ENCODE measurements around the gene CYB5D1.

The CYB5D1 gene

GRCh38 chr17:7850701-7851437, 6.9 kb upstream of the CYB5D1 start:
- no peak for DNase-seq (ENCODE audit: low read depth, low spot score)
- TF ChIP-seq SUZ12 (IDR thresholded peaks at IDR 0.05; ENCODE audit: extremely low read depth, insufficient read depth, insufficient read length) (no peak), ZNF274 (IDR thresholded peaks at IDR 0.05; ENCODE audit: low read depth, low read length) (no peak), YY1 (IDR thresholded peaks at IDR 0.05; ENCODE audit: insufficient read depth, insufficient read length) (no peak)
- Histone ChIP-seq H3K27me3 (ENCODE audit: insufficient read depth, insufficient read length) (no peaks in the 10 kb centered on the region), H3K9ac (ENCODE audit: insufficient read length, low read depth) (peak overlapping the region; percentile 10), H3K4me1 (ENCODE audit: insufficient read depth, insufficient read length) (peaks cover 6% of the 10 kb centered on the region), H3K4me3 (ENCODE audit: insufficient read length, low read depth) (no peak overlapping the region), H3K9me3 (ENCODE audit: insufficient read depth, low read length) (no peaks in the 10 kb centered on the region), H3K36me3 (ENCODE audit: insufficient read depth, insufficient read length, low read length) (peaks cover 58% of the 10 kb centered on the region)

GRCh38 chr17:7851438-7852261, 6.2 kb upstream of the CYB5D1 start:
- no peak for DNase-seq (ENCODE audit: low read depth, low spot score)
- TF ChIP-seq YY1 (IDR thresholded peaks at IDR 0.05; ENCODE audit: insufficient read depth, insufficient read length), result no peak
- no peak for TF ChIP-seq ZNF274 (IDR thresholded peaks at IDR 0.05; ENCODE audit: low read depth, low read length)
- TF ChIP-seq SUZ12 (IDR thresholded peaks at IDR 0.05; ENCODE audit: extremely low read depth, insufficient read depth, insufficient read length), result no peak

GRCh38 chr17:7852262-7852670, 5.5 kb upstream of the CYB5D1 start:
- TF ChIP-seq SUZ12 (IDR thresholded peaks at IDR 0.05; ENCODE audit: extremely low read depth, insufficient read depth, insufficient read length) (no peak), ZNF274 (IDR thresholded peaks at IDR 0.05; ENCODE audit: low read depth, low read length) (no peak), YY1 (IDR thresholded peaks at IDR 0.05; ENCODE audit: insufficient read depth, insufficient read length) (no peak)
- Histone ChIP-seq H3K4me3 (ENCODE audit: insufficient read length, low read depth) (no peak overlapping the region), H3K4me1 (ENCODE audit: insufficient read depth, insufficient read length) (peaks cover 6% of the 10 kb centered on the region), H3K9me3 (ENCODE audit: insufficient read depth, low read length) (no peaks in the 10 kb centered on the region), H3K36me3 (ENCODE audit: insufficient read depth, insufficient read length, low read length) (peaks cover 47% of the 10 kb centered on the region), H3K9ac (ENCODE audit: insufficient read length, low read depth) (peak overlapping the region; percentile 64), H3K27me3 (ENCODE audit: insufficient read depth, insufficient read length) (no peaks in the 10 kb centered on the region)
- no peak for DNase-seq (ENCODE audit: low read depth, low spot score)

More at GRCh38 chr17:7851438-7852261, 6.2 kb upstream of the CYB5D1 start:
- Histone ChIP-seq H3K9ac (ENCODE audit: insufficient read length, low read depth) (peak overlapping the region; percentile 64), H3K9me3 (ENCODE audit: insufficient read depth, low read length) (no peaks in the 10 kb centered on the region), H3K36me3 (ENCODE audit: insufficient read depth, insufficient read length, low read length) (peaks cover 52% of the 10 kb centered on the region), H3K27me3 (ENCODE audit: insufficient read depth, insufficient read length) (no peaks in the 10 kb centered on the region), H3K4me3 (ENCODE audit: insufficient read length, low read depth) (no peak overlapping the region), H3K4me1 (ENCODE audit: insufficient read depth, insufficient read length) (peaks cover 6% of the 10 kb centered on the region)

- Histone ChIP-seq H3K36me3 (ENCODE audit: insufficient read depth, insufficient read length, low read length) (peaks cover 45% of the 10 kb centered on the region), H3K9ac (ENCODE audit: insufficient read length, low read depth) (no peak overlapping the region), H3K4me3 (ENCODE audit: insufficient read length, low read depth) (no peak overlapping the region), H3K27me3 (ENCODE audit: insufficient read depth, insufficient read length) (no peaks in the 10 kb centered on the region), H3K9me3 (ENCODE audit: insufficient read depth, low read length) (no peaks in the 10 kb centered on the region), H3K4me1 (ENCODE audit: insufficient read depth, insufficient read length) (peaks cover 6% of the 10 kb centered on the region)
- no peak for DNase-seq (ENCODE audit: low read depth, low spot score)
- no peak for TF ChIP-seq ZNF274 (IDR thresholded peaks at IDR 0.05; ENCODE audit: low read depth, low read length)
- TF ChIP-seq YY1 (IDR thresholded peaks at IDR 0.05; ENCODE audit: insufficient read depth, insufficient read length), result no peak
Observed at GRCh38 chr17:7852919-7853690, 4.7 kb upstream of the CYB5D1 start.

- Histone ChIP-seq H3K36me3 (ENCODE audit: insufficient read depth, insufficient read length, low read length) (peaks cover 45% of the 10 kb centered on the region), H3K4me3 (ENCODE audit: insufficient read length, low read depth) (no peak overlapping the region), H3K9me3 (ENCODE audit: insufficient read depth, low read length) (no peaks in the 10 kb centered on the region), H3K9ac (ENCODE audit: insufficient read length, low read depth) (no peak overlapping the region), H3K4me1 (ENCODE audit: insufficient read depth, insufficient read length) (peaks cover 6% of the 10 kb centered on the region), H3K27me3 (ENCODE audit: insufficient read depth, insufficient read length) (no peaks in the 10 kb centered on the region)
- no peak for DNase-seq (ENCODE audit: low read depth, low spot score)
- TF ChIP-seq YY1 (IDR thresholded peaks at IDR 0.05; ENCODE audit: insufficient read depth, insufficient read length), result no peak
- no peak for TF ChIP-seq ZNF274 (IDR thresholded peaks at IDR 0.05; ENCODE audit: low read depth, low read length)
- TF ChIP-seq SUZ12 (IDR thresholded peaks at IDR 0.05; ENCODE audit: extremely low read depth, insufficient read depth, insufficient read length), result no peak
Observed at GRCh38 chr17:7853691-7854038, 4.1 kb upstream of the CYB5D1 start.

- Histone ChIP-seq H3K27me3 (ENCODE audit: insufficient read depth, insufficient read length) (no peaks in the 10 kb centered on the region), H3K9ac (ENCODE audit: insufficient read length, low read depth) (peak overlapping the region; percentile 32)
Observed at GRCh38 chr17:7854078-7854777, 3.6 kb upstream of the CYB5D1 start.

More at GRCh38 chr17:7854078-7854777, 3.6 kb upstream of the CYB5D1 start:
- Histone ChIP-seq H3K4me3 (ENCODE audit: insufficient read length, low read depth) (peak overlapping the region; percentile 11), H3K9me3 (ENCODE audit: insufficient read depth, low read length) (no peaks in the 10 kb centered on the region), H3K4me1 (ENCODE audit: insufficient read depth, insufficient read length) (peaks cover 6% of the 10 kb centered on the region), H3K36me3 (ENCODE audit: insufficient read depth, insufficient read length, low read length) (peaks cover 44% of the 10 kb centered on the region)
- TF ChIP-seq ZNF274 (IDR thresholded peaks at IDR 0.05; ENCODE audit: low read depth, low read length) (no peak), SUZ12 (IDR thresholded peaks at IDR 0.05; ENCODE audit: extremely low read depth, insufficient read depth, insufficient read length) (no peak), YY1 (IDR thresholded peaks at IDR 0.05; ENCODE audit: insufficient read depth, insufficient read length) (no peak)
- DNase-seq (ENCODE audit: low read depth, low spot score), result no peak
